NCI-H2029 treated with DMSO at 0.1 percent for 48 hours (cell line): ENCODE results near the gene COX4I2.

ENCODE experiments used
- DNase-seq: peaks from one replicate; lab custom pipeline; 2025; lab: John Stamatoyannopoulos, UW

Gene COX4I2

GRCh38 chr20:31677553-31678260 is 40.0 kb downstream of the COX4I2 start:
- no peak for DNase-seq

GRCh38 chr20:31678389-31679356 is 41.0 kb downstream of the COX4I2 start:
- DNase-seq, result no peak

GRCh38 chr20:31679357-31680285 is 41.9 kb downstream of the COX4I2 start:
- DNase-seq, result no peak

GRCh38 chr20:31680286-31681127 is 42.8 kb downstream of the COX4I2 start:
- no peak for DNase-seq

GRCh38 chr20:31681128-31681727 is 43.5 kb downstream of the COX4I2 start:
- no peak for DNase-seq

DNA sequence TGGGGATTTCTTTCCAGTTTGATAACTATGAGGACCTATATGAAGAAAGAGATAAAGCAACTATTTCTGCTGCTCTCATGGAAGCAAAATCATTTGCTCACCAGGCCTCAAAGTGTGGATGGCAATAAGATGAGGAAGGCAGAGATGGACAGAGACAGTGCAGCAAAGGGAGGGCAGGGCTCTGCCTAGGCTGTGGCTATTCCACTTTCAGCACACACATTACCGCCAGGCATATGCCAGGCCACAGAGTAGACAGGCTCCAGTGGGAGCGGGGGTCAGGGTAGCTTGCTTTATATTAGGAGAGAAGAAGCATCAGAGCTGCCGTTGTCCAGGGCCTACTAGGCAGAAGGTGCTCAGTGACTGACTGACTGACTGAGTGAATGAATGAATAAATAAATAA is 44.1 kb downstream of the COX4I2 start:
- no peak for DNase-seq

GRCh38 chr20:31682352-31682751 is 44.6 kb downstream of the COX4I2 start:
- no peak for DNase-seq

GRCh38 chr20:31682927-31683326 is 45.2 kb downstream of the COX4I2 start:
- no peak for DNase-seq

DNA sequence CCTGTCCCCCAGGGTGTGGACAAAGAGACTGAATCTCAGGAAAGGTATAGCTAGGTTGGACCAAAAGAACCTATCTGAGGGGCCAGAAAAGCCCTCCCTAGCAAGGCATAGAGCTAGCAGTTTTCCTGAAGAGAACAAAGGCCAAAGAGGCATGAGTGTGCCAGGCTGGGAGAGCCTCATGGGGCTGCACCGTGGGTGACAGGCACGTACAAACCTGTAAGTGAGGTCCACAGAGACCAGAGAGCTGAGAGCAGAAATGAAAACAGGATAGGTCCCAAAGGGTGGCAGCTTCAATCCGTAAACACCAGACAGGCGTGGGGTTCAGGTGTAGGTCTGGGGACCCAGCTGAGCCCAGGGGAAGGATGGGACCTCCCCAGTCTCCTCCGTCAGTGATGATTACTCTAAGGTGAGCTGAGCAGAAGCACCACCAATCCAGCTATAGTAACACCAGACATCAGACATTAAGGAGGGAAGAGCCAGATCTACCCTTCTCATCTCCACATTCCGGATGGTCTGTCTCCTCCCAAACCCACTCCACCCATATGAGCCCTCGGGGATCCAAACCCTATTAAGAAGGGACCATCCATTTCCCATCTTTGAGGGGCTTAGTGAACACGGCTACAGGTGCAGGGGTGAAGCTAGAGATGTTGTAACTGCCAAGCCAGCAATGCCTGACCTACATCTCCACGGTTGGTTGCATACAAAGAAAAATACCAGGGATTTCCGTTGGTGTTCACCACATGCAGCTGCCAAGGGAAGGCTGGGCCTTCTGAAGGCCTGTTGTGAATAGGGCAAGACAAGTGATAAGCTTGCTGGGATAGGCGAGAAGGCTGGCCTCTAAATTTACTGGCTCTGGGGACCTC is 46.7 kb downstream of the COX4I2 start:
- no peak for DNase-seq

DNA sequence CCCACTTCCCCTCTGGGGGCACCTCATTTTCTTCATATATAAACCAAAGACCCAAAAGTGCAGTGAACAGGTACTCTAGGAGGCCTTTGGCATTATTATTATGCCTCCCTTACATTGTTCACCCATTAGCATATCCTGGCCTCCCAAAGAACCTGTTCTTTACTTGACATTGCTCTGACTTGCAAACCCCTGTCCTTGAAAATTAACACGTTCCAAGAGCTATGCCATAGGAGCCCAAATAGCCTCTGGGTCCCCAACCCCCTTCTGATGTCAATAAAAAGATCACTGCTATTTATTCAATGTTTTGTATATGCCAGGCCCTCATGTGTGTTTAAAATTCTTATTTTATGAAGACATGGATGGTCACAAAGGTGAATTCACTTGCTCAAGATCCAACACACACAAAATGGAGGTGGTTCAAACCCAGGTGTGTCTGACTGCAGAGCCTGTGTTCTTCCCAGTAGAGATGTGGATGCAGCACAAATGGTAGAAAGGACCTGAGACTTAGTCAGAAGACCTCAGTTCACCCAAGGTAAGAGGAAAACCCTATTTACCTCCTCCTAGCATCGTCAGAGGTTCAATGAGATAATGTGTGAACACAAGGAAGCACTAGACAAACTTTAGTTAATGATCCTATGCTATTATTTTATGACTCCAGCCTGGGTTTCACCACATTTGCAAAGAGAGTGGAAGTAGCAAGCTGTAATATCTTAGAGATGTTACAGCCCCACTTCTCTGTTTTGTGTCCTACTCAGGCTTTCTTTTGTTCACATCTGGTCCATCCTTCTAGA is 48.3 kb downstream of the COX4I2 start:
- DNase-seq, result no peak

- DNase-seq, result no peak
These were observed 50.1 kb downstream of the COX4I2 start for GRCh38 chr20:31687777-31688176.

- DNase-seq, result no peak
These were observed 51.4 kb downstream of the COX4I2 start for GRCh38 chr20:31689141-31689540.

- DNase-seq, result no peak
These were observed 52.5 kb downstream of the COX4I2 start for GRCh38 chr20:31690124-31690666.

- DNase-seq, result no peak
These were observed 54.0 kb downstream of the COX4I2 start for GRCh38 chr20:31691646-31692275.

GRCh38 chr20:31693402-31693801 is 55.7 kb downstream of the COX4I2 start:
- no peak for DNase-seq

DNA sequence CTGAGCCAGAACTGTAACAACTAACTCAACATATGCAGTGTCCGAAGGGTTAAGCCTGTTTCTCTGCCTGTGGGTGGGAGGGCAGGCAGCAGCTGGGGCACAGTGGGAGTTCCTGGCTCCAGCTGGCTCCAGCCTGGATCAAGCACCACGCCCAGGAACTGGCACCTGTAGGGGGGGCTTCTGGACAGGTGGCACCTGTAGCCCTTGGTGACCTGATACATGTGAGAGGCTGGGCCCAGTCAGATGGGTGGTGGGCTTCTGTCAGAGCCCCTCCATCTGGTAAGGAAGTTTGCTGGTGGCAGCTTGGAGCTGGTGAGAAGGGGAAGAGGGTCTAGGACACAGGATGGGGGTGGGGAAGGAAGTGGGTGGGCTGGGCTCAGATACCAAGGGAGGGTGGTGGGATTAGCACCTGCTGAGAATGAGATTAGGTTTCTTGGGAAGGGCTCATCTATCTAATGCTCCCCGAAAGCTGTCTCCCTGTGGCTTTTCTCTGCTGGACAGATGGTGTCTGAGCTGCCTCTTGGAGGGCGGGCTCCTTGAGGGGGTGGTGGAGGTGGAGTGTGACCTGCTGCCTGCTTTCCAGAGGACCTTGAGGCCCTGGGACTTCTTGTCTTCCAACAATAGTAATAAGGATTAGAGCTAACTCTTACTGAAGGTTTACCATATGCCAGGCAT is 56.4 kb downstream of the COX4I2 start:
- DNase-seq, result no peak
